Measurements from ENCODE around the gene SYCP2. TPM values are rescaled to one million over a fixed set of nuclear protein-coding genes. Genes with fewer than 3 reads are reported as not detected.
A peak's percentile ranks its signal among the peaks of the same experiment; 100 is the strongest.

The SYCP2 gene
- polyA plus RNA-seq, 1 donor: 10.7 TPM

GRCh38 chr20:59945175-59945574 is 11.7 kb upstream of the SYCP2 start:
- no peak for DNase-seq

GRCh38 chr20:59944726-59945125 is 11.3 kb upstream of the SYCP2 start:
- no peak for DNase-seq

- no peak for DNase-seq
Observed at GRCh38 chr20:59942245-59942644, 8.8 kb upstream of the SYCP2 start.

- no peak for DNase-seq
Observed at GRCh38 chr20:59940956-59941294, 7.5 kb upstream of the SYCP2 start.

- DNase-seq: peak; percentile 96
Observed at GRCh38 chr20:59940129-59940955, 6.9 kb upstream of the SYCP2 start, which contains the start of the genes FAM217B and PPP1R3D. TSS of gene FAM217B (plus strand) at chr20:59940389. CDS start at chr20:59943944, 3,555 bp downstream. TSS of gene PPP1R3D (minus strand) at chr20:59940305. CDS start at chr20:59939931, 374 bp downstream.

GRCh38 chr20:59939879-59940128 is 6.4 kb upstream of the SYCP2 start:
- no peak for DNase-seq

- no peak for DNase-seq
Observed at GRCh38 chr20:59939052-59939878, 5.8 kb upstream of the SYCP2 start.

- DNase-seq: no peak
Observed at GRCh38 chr20:59938696-59939051, 5.2 kb upstream of the SYCP2 start.

GRCh38 chr20:59938221-59938620 is 4.8 kb upstream of the SYCP2 start:
- DNase-seq: no peak

- DNase-seq: no peak
Observed at GRCh38 chr20:59937150-59937549, 3.7 kb upstream of the SYCP2 start.

GRCh38 chr20:59936409-59936808 is 3.0 kb upstream of the SYCP2 start:
- DNase-seq: no peak

GRCh38 chr20:59935457-59936185 is 2.2 kb upstream of the SYCP2 start:
- DNase-seq: no peak

- peak; percentile 75 for DNase-seq
Observed at GRCh38 chr20:59933849-59934585, 580 bp upstream of the SYCP2 start.

- DNase-seq: no peak
Observed at GRCh38 chr20:59932616-59933295, 681 bp downstream of the SYCP2 start.

- DNase-seq: no peak
Observed at GRCh38 chr20:59931511-59932312, 1.7 kb downstream of the SYCP2 start.

- DNase-seq: no peak
Observed at GRCh38 chr20:59925899-59926298, 7.5 kb downstream of the SYCP2 start.

- DNase-seq: no peak
Observed at GRCh38 chr20:59925359-59925758, 8.1 kb downstream of the SYCP2 start.

GRCh38 chr20:59923514-59923913 is 9.9 kb downstream of the SYCP2 start:
- DNase-seq: no peak

- DNase-seq: no peak
Observed at GRCh38 chr20:59920944-59921343, 12.5 kb downstream of the SYCP2 start.

- DNase-seq: no peak
Observed at GRCh38 chr20:59912609-59913008, 20.8 kb downstream of the SYCP2 start.

GRCh38 chr20:59911041-59911440 is 22.4 kb downstream of the SYCP2 start:
- no peak for DNase-seq
